Loucy (cell line): ENCODE data around the gene GSE1.

Experiments
- H2AFZ ChIP-seq: fragments of 200-600 bp; sonication (generic); 2 replicates; pipeline ENCODE4 v1.6.0; 2016; ENCODE audit warnings: antibody characterized with exemption, mild to moderate bottlenecking, low read length, moderate library complexity
- H3F3A ChIP-seq: fragments of 200-600 bp; 2 replicates; pipeline ENCODE4 v1.6.0; 2016; ENCODE audit warnings: antibody characterized with exemption, low read depth, mild to moderate bottlenecking
- H3K27me3 ChIP-seq: fragments of 200-600 bp; sonication (generic); 2 replicates; pipeline ENCODE4 v1.6.1; 2014; ENCODE audit warnings: low read length, mild to moderate bottlenecking; ENCODE audit not compliant: insufficient read depth, poor library complexity, severe bottlenecking
- H3K36me3 ChIP-seq: fragments of 200-600 bp; sonication (generic); 2 replicates; pipeline ENCODE4 v1.6.1; 2016; ENCODE audit warnings: low read length; ENCODE audit not compliant: insufficient read depth
- H3K4me1 ChIP-seq: fragments of 200-600 bp; sonication (generic); 2 replicates; pipeline ENCODE4 v1.5.1; 2014; ENCODE audit warnings: low read length, mild to moderate bottlenecking; ENCODE audit not compliant: insufficient read depth, poor library complexity, severe bottlenecking
- H3K4me2 ChIP-seq: fragments of 200-600 bp; sonication (generic); 2 replicates; pipeline ENCODE4 v1.6.0; 2014; ENCODE audit warnings: antibody characterized with exemption, low read length, low read depth, mild to moderate bottlenecking; ENCODE audit not compliant: poor library complexity, severe bottlenecking
- H3K4me3 ChIP-seq: fragments of 200-600 bp; sonication (generic); 2 replicates; pipeline ENCODE4 v1.5.1; 2014; ENCODE audit warnings: low read length, mild to moderate bottlenecking, mixed read lengths; ENCODE audit not compliant: poor library complexity, severe bottlenecking
- H3K79me2 ChIP-seq: fragments of 200-600 bp; sonication (generic); 2 replicates; pipeline ENCODE4 v1.6.1; 2014; ENCODE audit warnings: low read length; ENCODE audit not compliant: insufficient read depth
- H3K9ac ChIP-seq: fragments of 200-600 bp; sonication (generic); 2 replicates; pipeline ENCODE4 v1.6.0; 2014; ENCODE audit warnings: mild to moderate bottlenecking, low read depth, low read length, moderate library complexity; ENCODE audit not compliant: poor library complexity, severe bottlenecking
- H3K9me2 ChIP-seq: fragments of 200-600 bp; sonication (generic); replicated peaks from 2 replicates; pipeline ENCODE4 v1.6.1; 2016; ENCODE audit warnings: low read depth, low read length, mixed read lengths
- H3K9me3 ChIP-seq: fragments of 200-600 bp; sonication (generic); 2 replicates; pipeline ENCODE4 v1.6.1; 2014; ENCODE audit warnings: mild to moderate bottlenecking, antibody characterized with exemption, low read length, low read depth; ENCODE audit not compliant: insufficient read depth
- H4K20me1 ChIP-seq: fragments of 200-600 bp; sonication (generic); 2 replicates; pipeline ENCODE4 v1.6.0; 2014; ENCODE audit warnings: antibody characterized with exemption, low read length, mild to moderate bottlenecking; ENCODE audit not compliant: insufficient read depth, poor library complexity, severe bottlenecking
- EZH2phosphoT487 ChIP-seq: fragments of 200-600 bp; IDR thresholded peaks from 2 replicates; pipeline ENCODE4 v1.6.1; 2018; ENCODE audit warnings: antibody characterized with exemption, mild to moderate bottlenecking, moderate library complexity, borderline replicate concordance
- TF ChIP-seq, protein P1 (sequence below): fragments of 200-600 bp; sonication (generic); conservative IDR thresholded peaks from 2 replicates; pipeline ENCODE4 v1.5.1; 2014; ENCODE audit warnings: mild to moderate bottlenecking, antibody characterized with exemption, low read length

The GSE1 gene

DNA sequence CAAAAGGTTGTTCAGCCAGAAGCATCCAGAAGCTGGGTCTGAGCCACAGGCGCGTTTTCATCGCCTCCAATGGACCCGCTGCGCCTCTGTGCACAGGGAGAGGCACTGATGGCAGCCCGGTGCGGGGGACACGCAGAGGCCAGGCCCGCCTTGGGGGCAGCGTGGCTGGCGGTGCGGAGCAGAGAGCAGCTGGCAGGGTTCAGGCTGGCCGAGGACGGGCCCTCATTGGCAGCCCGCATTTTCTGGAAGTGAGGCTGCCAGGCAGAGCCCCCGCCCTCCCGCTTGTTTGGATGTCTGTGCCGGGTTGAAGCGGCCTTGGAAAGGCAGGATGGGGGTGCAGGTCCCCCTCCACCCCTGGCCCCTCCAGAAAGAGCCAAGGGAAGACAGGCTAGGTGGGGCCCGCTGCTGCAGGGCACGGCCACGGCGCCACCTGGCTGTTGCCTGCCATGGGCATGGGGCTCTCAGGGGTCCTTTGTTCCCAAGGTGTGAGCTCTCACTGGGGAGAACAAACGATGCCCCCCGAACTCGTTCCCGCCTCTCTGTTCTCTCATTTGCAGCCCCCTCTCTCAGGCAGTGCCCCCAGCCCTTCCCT is 18.8 kb downstream of the GSE1 start:
- Histone ChIP-seq H3K4me1 (no peaks in the 10 kb centered on the region), H3K36me3 (peaks cover 88% of the 10 kb centered on the region; the same call in 1 of the 2 replicates), H3K9ac (no peak overlapping the region), H3K4me3 (no peak overlapping the region), H2AFZ (no peak overlapping the region), H3K27me3 (no peaks in the 10 kb centered on the region), H4K20me1 (peaks cover 100% of the 10 kb centered on the region), H3K4me2 (no peak overlapping the region), H3F3A (no peaks in the 10 kb centered on the region), H3K9me2 (no peaks in the 10 kb centered on the region), H3K79me2 (peaks cover 100% of the 10 kb centered on the region), H3K9me3 (peaks cover 6% of the 10 kb centered on the region; the same call in 1 of the 2 replicates)
- TF ChIP-seq, protein P1, sequence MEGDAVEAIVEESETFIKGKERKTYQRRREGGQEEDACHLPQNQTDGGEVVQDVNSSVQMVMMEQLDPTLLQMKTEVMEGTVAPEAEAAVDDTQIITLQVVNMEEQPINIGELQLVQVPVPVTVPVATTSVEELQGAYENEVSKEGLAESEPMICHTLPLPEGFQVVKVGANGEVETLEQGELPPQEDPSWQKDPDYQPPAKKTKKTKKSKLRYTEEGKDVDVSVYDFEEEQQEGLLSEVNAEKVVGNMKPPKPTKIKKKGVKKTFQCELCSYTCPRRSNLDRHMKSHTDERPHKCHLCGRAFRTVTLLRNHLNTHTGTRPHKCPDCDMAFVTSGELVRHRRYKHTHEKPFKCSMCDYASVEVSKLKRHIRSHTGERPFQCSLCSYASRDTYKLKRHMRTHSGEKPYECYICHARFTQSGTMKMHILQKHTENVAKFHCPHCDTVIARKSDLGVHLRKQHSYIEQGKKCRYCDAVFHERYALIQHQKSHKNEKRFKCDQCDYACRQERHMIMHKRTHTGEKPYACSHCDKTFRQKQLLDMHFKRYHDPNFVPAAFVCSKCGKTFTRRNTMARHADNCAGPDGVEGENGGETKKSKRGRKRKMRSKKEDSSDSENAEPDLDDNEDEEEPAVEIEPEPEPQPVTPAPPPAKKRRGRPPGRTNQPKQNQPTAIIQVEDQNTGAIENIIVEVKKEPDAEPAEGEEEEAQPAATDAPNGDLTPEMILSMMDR = peak; percentile 39; the same call in 1 of the 2 replicates
- no peak for TF ChIP-seq EZH2phosphoT487

DNA sequence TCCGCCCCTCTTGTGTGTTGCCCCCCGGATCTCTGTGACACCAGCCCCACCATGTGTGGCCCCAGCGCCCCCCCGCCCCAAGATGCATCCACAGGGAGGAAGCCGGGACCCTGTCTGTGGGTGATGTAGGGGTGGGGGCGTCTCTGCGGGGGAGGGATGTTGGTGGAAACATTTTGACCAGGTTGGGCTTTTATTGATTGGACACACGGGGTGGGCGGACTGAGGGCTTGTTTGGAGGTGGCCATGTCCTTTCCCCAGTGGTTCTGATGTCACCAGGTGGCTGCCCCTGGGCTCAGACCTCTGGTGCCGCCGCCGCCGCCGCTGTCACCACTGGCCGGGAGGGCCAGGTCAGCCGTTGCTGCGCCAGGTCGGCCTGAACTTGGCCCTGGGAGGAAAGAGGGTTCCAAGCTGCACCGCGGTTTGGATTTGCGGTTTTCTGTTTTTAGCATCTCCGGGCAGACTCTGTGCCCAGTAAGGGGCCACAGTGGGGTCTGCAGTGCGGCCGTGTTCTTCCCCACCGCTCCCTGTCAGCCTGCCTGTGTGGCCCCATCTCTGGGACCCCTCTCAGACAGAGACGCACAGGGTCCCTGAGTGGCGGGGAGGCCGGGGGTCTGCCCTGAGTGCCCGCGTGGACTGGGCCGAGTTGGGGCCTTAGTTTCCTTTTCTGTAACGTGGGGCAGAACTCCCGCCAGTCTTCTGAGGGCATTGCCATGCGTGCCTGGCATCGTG is 19.8 kb downstream of the GSE1 start:
- H3K27me3 ChIP-seq = no peaks in the 10 kb centered on the region
- H3F3A ChIP-seq = no peaks in the 10 kb centered on the region
- no peak overlapping the region for H3K4me2 ChIP-seq
- H3K9me3 ChIP-seq = peaks cover 6% of the 10 kb centered on the region; the same call in 1 of the 2 replicates
- peaks cover 93% of the 10 kb centered on the region; the same call in 1 of the 2 replicates for H3K36me3 ChIP-seq
- no peaks in the 10 kb centered on the region for H3K9me2 ChIP-seq
- TF ChIP-seq EZH2phosphoT487 = no peak
- TF ChIP-seq, protein P1 = no peak
- H3K79me2 ChIP-seq = peaks cover 100% of the 10 kb centered on the region
- no peak overlapping the region for H2AFZ ChIP-seq
- no peak overlapping the region for H3K9ac ChIP-seq
- no peaks in the 10 kb centered on the region for H3K4me1 ChIP-seq
- H3K4me3 ChIP-seq = no peak overlapping the region
- peaks cover 100% of the 10 kb centered on the region for H4K20me1 ChIP-seq

DNA sequence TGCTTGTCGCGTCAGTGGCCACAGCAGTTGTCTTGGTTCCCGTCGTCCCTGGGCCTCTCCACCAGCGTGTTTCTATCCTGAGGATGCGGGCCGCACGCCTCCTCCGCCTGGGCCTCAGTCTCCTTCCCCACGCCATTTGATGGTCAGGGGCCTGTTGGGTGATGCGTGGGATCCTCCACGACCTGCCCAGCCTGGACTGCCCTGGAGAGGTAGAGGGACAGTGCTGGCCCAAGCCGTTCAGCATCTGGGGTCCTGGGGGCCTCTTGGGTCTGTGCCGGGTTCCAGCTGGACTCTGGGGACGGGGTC is 20.3 kb downstream of the GSE1 start:
- H3K4me3 ChIP-seq = no peak overlapping the region
- no peak for TF ChIP-seq EZH2phosphoT487
- TF ChIP-seq, protein P1 = no peak
- no peaks in the 10 kb centered on the region for H3K4me1 ChIP-seq
- no peaks in the 10 kb centered on the region for H3F3A ChIP-seq
- H3K9me3 ChIP-seq = peaks cover 6% of the 10 kb centered on the region; the same call in 1 of the 2 replicates
- peaks cover 93% of the 10 kb centered on the region; the same call in 1 of the 2 replicates for H3K36me3 ChIP-seq
- H3K4me2 ChIP-seq = no peak overlapping the region
- no peaks in the 10 kb centered on the region for H3K27me3 ChIP-seq
- no peak overlapping the region for H3K9ac ChIP-seq
- H3K79me2 ChIP-seq = peaks cover 100% of the 10 kb centered on the region
- H3K9me2 ChIP-seq = no peaks in the 10 kb centered on the region
- H2AFZ ChIP-seq = no peak overlapping the region
- H4K20me1 ChIP-seq = peaks cover 100% of the 10 kb centered on the region
